T-helper 2 cell treated with Interferon-gamma antibody and Interleukin-4, amounts not matched to agents 5 μg/mL and 100 μg/mL, for 36 hours (primary cell): ENCODE data around the gene MSI2.

ENCODE experiments used
- DNase-seq: peaks from one replicate; pipeline ENCODE4 v3.0.0; 2021; ENCODE audit warnings: low spot score
- H3K27ac Mint-ChIP-seq: one replicate; pipeline ENCODE4 v1.8.0; 2021; ENCODE audit warnings: mild to moderate bottlenecking, mixed read lengths
- H3K27me3 Mint-ChIP-seq: one replicate; pipeline ENCODE4 v1.8.0; 2021; ENCODE audit warnings: low read depth, mixed read lengths
- H3K36me3 Mint-ChIP-seq: one replicate; pipeline ENCODE4 v1.8.0; 2021; ENCODE audit warnings: low read depth, mixed read lengths
- H3K4me1 Mint-ChIP-seq: one replicate; pipeline ENCODE4 v1.8.0; 2021; ENCODE audit warnings: low read depth, mixed read lengths
- H3K4me3 Mint-ChIP-seq: one replicate; pipeline ENCODE4 v1.8.0; 2022; ENCODE audit warnings: mild to moderate bottlenecking, moderate library complexity, mixed read lengths
- H3K9me3 Mint-ChIP-seq: one replicate; pipeline ENCODE4 v1.8.0; 2021; ENCODE audit warnings: mixed read lengths

The MSI2 gene

GRCh38 chr17:57557834-57558681 lies 301.7 kb downstream of the MSI2 start:
- Mint-ChIP-seq H3K27me3 (no peaks in the 10 kb centered on the region), H3K36me3 (no peaks in the 10 kb centered on the region), H3K27ac (no peak overlapping the region), H3K9me3 (no peaks in the 10 kb centered on the region), H3K4me1 (peaks cover 3% of the 10 kb centered on the region), H3K4me3 (no peak overlapping the region)
- no peak for DNase-seq

GRCh38 chr17:57559226-57559625 lies 302.9 kb downstream of the MSI2 start:
- H3K27ac Mint-ChIP-seq: no peak overlapping the region
- H3K36me3 Mint-ChIP-seq: no peaks in the 10 kb centered on the region
- H3K4me1 Mint-ChIP-seq: peaks cover 3% of the 10 kb centered on the region
- no peak for DNase-seq
- H3K27me3 Mint-ChIP-seq: no peaks in the 10 kb centered on the region
- no peak overlapping the region for H3K4me3 Mint-ChIP-seq
- H3K9me3 Mint-ChIP-seq: no peaks in the 10 kb centered on the region

- Mint-ChIP-seq H3K27ac (no peak overlapping the region), H3K4me3 (no peak overlapping the region), H3K36me3 (no peaks in the 10 kb centered on the region), H3K9me3 (no peaks in the 10 kb centered on the region), H3K27me3 (no peaks in the 10 kb centered on the region), H3K4me1 (peaks cover 3% of the 10 kb centered on the region)
- no peak for DNase-seq
Measured at GRCh38 chr17:57559634-57560318, 303.5 kb downstream of the MSI2 start.

GRCh38 chr17:57560319-57560705 lies 304.0 kb downstream of the MSI2 start:
- Mint-ChIP-seq H3K36me3 (no peaks in the 10 kb centered on the region), H3K27me3 (no peaks in the 10 kb centered on the region), H3K27ac (no peak overlapping the region), H3K4me1 (peaks cover 3% of the 10 kb centered on the region), H3K4me3 (no peak overlapping the region), H3K9me3 (no peaks in the 10 kb centered on the region)
- DNase-seq: no peak

- H3K27me3 Mint-ChIP-seq: no peaks in the 10 kb centered on the region
- no peak overlapping the region for H3K4me3 Mint-ChIP-seq
- peaks cover 3% of the 10 kb centered on the region for H3K4me1 Mint-ChIP-seq
- DNase-seq: no peak
- no peaks in the 10 kb centered on the region for H3K9me3 Mint-ChIP-seq
- no peaks in the 10 kb centered on the region for H3K36me3 Mint-ChIP-seq
- H3K27ac Mint-ChIP-seq: no peak overlapping the region
Measured at GRCh38 chr17:57561072-57561861, 304.9 kb downstream of the MSI2 start.

GRCh38 chr17:57562184-57562698 lies 305.9 kb downstream of the MSI2 start:
- H3K4me3 Mint-ChIP-seq: no peak overlapping the region
- H3K27ac Mint-ChIP-seq: no peak overlapping the region
- DNase-seq: no peak

GRCh38 chr17:57563958-57564357 lies 307.6 kb downstream of the MSI2 start:
- Mint-ChIP-seq H3K36me3 (no peaks in the 10 kb centered on the region), H3K9me3 (no peaks in the 10 kb centered on the region), H3K4me3 (no peak overlapping the region), H3K27me3 (no peaks in the 10 kb centered on the region), H3K4me1 (peaks cover 3% of the 10 kb centered on the region), H3K27ac (no peak overlapping the region)
- DNase-seq: no peak

More at GRCh38 chr17:57562184-57562698, 305.9 kb downstream of the MSI2 start:
- Mint-ChIP-seq H3K27me3 (no peaks in the 10 kb centered on the region), H3K9me3 (no peaks in the 10 kb centered on the region), H3K36me3 (no peaks in the 10 kb centered on the region), H3K4me1 (peaks cover 3% of the 10 kb centered on the region)

- H3K9me3 Mint-ChIP-seq: no peaks in the 10 kb centered on the region
- no peak for DNase-seq
- no peak overlapping the region for H3K27ac Mint-ChIP-seq
- H3K4me3 Mint-ChIP-seq: no peak overlapping the region
- H3K4me1 Mint-ChIP-seq: peaks cover 3% of the 10 kb centered on the region
- H3K27me3 Mint-ChIP-seq: no peaks in the 10 kb centered on the region
- no peaks in the 10 kb centered on the region for H3K36me3 Mint-ChIP-seq
Measured at GRCh38 chr17:57565176-57565575, 308.9 kb downstream of the MSI2 start.

GRCh38 chr17:57566721-57567120 lies 310.4 kb downstream of the MSI2 start:
- Mint-ChIP-seq H3K4me1 (no peaks in the 10 kb centered on the region), H3K9me3 (no peaks in the 10 kb centered on the region), H3K27ac (no peak overlapping the region), H3K36me3 (no peaks in the 10 kb centered on the region), H3K27me3 (no peaks in the 10 kb centered on the region), H3K4me3 (no peak overlapping the region)
- DNase-seq: no peak

GRCh38 chr17:57567251-57567650 lies 310.9 kb downstream of the MSI2 start:
- no peaks in the 10 kb centered on the region for H3K4me1 Mint-ChIP-seq

GRCh38 chr17:57568340-57568739 lies 312.0 kb downstream of the MSI2 start:
- no peaks in the 10 kb centered on the region for H3K36me3 Mint-ChIP-seq
- no peak overlapping the region for H3K4me3 Mint-ChIP-seq
- H3K27ac Mint-ChIP-seq: no peak overlapping the region
- H3K9me3 Mint-ChIP-seq: no peaks in the 10 kb centered on the region
- H3K4me1 Mint-ChIP-seq: no peaks in the 10 kb centered on the region
- H3K27me3 Mint-ChIP-seq: no peaks in the 10 kb centered on the region
- DNase-seq: no peak

More at GRCh38 chr17:57567251-57567650, 310.9 kb downstream of the MSI2 start:
- Mint-ChIP-seq H3K27me3 (no peaks in the 10 kb centered on the region), H3K36me3 (no peaks in the 10 kb centered on the region), H3K9me3 (no peaks in the 10 kb centered on the region), H3K4me3 (no peak overlapping the region), H3K27ac (no peak overlapping the region)
- no peak for DNase-seq

GRCh38 chr17:57569021-57569420 lies 312.7 kb downstream of the MSI2 start:
- Mint-ChIP-seq H3K36me3 (no peaks in the 10 kb centered on the region), H3K4me1 (no peaks in the 10 kb centered on the region), H3K9me3 (no peaks in the 10 kb centered on the region), H3K27me3 (no peaks in the 10 kb centered on the region), H3K27ac (no peak overlapping the region), H3K4me3 (no peak overlapping the region)
- no peak for DNase-seq

GRCh38 chr17:57569853-57570252 lies 313.5 kb downstream of the MSI2 start:
- Mint-ChIP-seq H3K4me3 (no peak overlapping the region), H3K4me1 (no peaks in the 10 kb centered on the region), H3K36me3 (no peaks in the 10 kb centered on the region), H3K9me3 (no peaks in the 10 kb centered on the region), H3K27ac (no peak overlapping the region), H3K27me3 (no peaks in the 10 kb centered on the region)
- no peak for DNase-seq
